ENCODE data around the gene TPBGL. TPM values are rescaled to one million over a fixed set of nuclear protein-coding genes. Genes with fewer than 3 reads are reported as not detected.

TPBGL gene
- total RNA-seq, 2 donors from 2014 or later = 0.07 to 0.14 TPM

- Mint-ChIP-seq H3K36me3 (ENCODE audit: insufficient read depth in 2 of 2) (no peaks in the 10 kb centered on the region), H3K27ac (no peak overlapping the region), H3K4me3 (no peak overlapping the region), H3K9me3 (no peaks in the 10 kb centered on the region), H3K4me1 (ENCODE audit: low read depth) (peaks cover under 1% of the 10 kb centered on the region), H3K27me3 (ENCODE audit: low read depth) (no peaks in the 10 kb centered on the region)
- no peak for DNase-seq
- no peak for ATAC-seq (replicated peaks in 1 of 2)
Observed at GRCh38 chr11:75285776-75286360, 45.3 kb downstream of the TPBGL start.

- Mint-ChIP-seq H3K27ac (no peak overlapping the region), H3K4me3 (no peak overlapping the region), H3K4me1 (ENCODE audit: low read depth) (no peaks in the 10 kb centered on the region), H3K36me3 (ENCODE audit: insufficient read depth in 2 of 2) (no peaks in the 10 kb centered on the region), H3K9me3 (no peaks in the 10 kb centered on the region), H3K27me3 (ENCODE audit: low read depth) (no peaks in the 10 kb centered on the region)
- DNase-seq (no peak), ATAC-seq (replicated peaks in 1 of 2) (no peak)
Observed at GRCh38 chr11:75286826-75287465, 46.4 kb downstream of the TPBGL start.

DNA sequence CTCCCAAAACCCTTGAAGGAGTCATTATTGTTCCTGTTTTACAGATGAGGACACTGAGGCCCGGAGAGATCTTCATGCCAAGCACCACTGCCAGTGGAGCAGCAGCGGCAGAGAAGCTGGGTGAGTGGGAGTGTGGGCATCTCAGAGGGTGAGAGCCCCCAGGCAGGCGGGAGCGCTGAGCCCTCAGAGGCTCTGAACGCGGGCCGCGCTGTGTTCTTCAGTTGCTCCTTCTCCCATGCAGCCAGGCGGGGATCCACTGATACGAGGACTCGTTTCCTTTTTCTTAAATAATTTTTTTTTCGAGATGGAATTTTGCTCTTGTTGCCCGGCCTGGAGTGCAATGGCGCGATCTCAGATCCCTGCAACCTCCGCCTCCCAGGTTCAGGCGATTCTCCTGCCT is 47.0 kb downstream of the TPBGL start:
- no peaks in the 10 kb centered on the region for H3K9me3 Mint-ChIP-seq
- no peak overlapping the region for H3K27ac Mint-ChIP-seq
- no peak overlapping the region for H3K4me3 Mint-ChIP-seq
- DNase-seq (no peak), ATAC-seq (replicated peaks in 1 of 2) (no peak)
- H3K4me1 Mint-ChIP-seq (ENCODE audit: low read depth) = no peaks in the 10 kb centered on the region
- H3K36me3 Mint-ChIP-seq (ENCODE audit: insufficient read depth in 2 of 2) = no peaks in the 10 kb centered on the region
- no peaks in the 10 kb centered on the region for H3K27me3 Mint-ChIP-seq (ENCODE audit: low read depth)

- no peak for ATAC-seq (replicated peaks in 1 of 2)
Observed at GRCh38 chr11:75289511-75289760, 48.9 kb downstream of the TPBGL start.

DNA sequence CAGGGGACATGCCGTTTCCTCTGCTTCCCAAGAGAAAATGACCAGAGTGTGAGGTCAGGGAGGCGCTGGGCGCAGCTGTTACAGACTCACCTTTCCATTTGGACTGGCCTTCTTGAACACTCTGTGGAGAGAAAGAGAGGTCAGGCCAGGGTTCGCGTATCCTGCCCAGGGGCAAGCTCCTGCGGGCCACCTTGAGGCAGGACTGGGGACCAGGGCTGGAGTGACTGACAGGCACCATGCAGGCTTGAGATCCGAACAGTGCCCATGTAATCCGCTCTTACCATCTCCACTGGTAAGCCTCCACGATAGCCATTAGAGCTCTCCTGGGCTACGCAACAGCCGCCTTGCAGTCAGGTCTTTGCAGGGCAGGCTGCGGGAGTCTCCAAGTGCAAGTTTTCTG is 49.3 kb downstream of the TPBGL start:
- Mint-ChIP-seq H3K27ac (no peak overlapping the region), H3K9me3 (no peaks in the 10 kb centered on the region), H3K27me3 (ENCODE audit: low read depth) (no peaks in the 10 kb centered on the region), H3K36me3 (ENCODE audit: insufficient read depth in 2 of 2) (no peaks in the 10 kb centered on the region), H3K4me1 (ENCODE audit: low read depth) (no peaks in the 10 kb centered on the region), H3K4me3 (no peak overlapping the region)
- ATAC-seq (replicated peaks in 1 of 2) (no peak), DNase-seq (no peak)

More at GRCh38 chr11:75289511-75289760, 48.9 kb downstream of the TPBGL start:
- Mint-ChIP-seq H3K4me1 (ENCODE audit: low read depth) (no peaks in the 10 kb centered on the region), H3K4me3 (no peak overlapping the region), H3K27ac (no peak overlapping the region), H3K9me3 (no peaks in the 10 kb centered on the region), H3K36me3 (ENCODE audit: insufficient read depth in 2 of 2) (no peaks in the 10 kb centered on the region), H3K27me3 (ENCODE audit: low read depth) (no peaks in the 10 kb centered on the region)
- no peak for DNase-seq

DNA sequence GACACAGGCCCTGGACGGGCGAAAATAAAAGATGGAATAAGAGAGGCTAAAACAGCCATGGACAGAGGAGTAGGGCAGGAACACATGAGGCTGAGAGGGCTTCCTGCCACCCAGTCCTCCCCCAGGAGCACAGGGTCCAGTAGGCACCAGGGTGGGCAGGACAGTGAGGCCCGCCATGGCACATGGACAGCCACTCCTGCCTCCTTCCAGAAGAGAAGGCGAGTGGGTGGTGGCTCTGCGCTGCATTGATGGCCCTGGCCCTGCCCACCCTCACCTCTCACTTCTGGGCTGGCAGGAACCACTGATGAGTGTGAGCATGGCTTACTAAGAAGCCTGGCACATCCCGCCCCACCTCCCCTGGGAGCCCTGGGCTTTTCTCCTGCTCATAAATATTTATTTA is 51.2 kb downstream of the TPBGL start:
- Mint-ChIP-seq H3K4me3 (no peak overlapping the region), H3K4me1 (ENCODE audit: low read depth) (no peaks in the 10 kb centered on the region), H3K27me3 (ENCODE audit: low read depth) (no peaks in the 10 kb centered on the region), H3K9me3 (no peaks in the 10 kb centered on the region), H3K27ac (no peak overlapping the region), H3K36me3 (ENCODE audit: insufficient read depth in 2 of 2) (peaks cover 0 to 2% of the 10 kb centered on the region in 2 donors)
- no peak for DNase-seq
- ATAC-seq (replicated peaks in 1 of 2) = no peak

- Mint-ChIP-seq H3K9me3 (no peaks in the 10 kb centered on the region), H3K4me3 (no peak overlapping the region), H3K36me3 (ENCODE audit: insufficient read depth in 2 of 2) (peaks cover 0 to 2% of the 10 kb centered on the region in 2 donors), H3K27ac (no peak overlapping the region), H3K27me3 (ENCODE audit: low read depth) (no peaks in the 10 kb centered on the region), H3K4me1 (ENCODE audit: low read depth) (no peaks in the 10 kb centered on the region)
- ATAC-seq (replicated peaks in 1 of 2) (no peak), DNase-seq (no peak)
Observed at GRCh38 chr11:75292943-75293342, 52.4 kb downstream of the TPBGL start.

Other genes starting within 250 kb of the TPBGL start
- gene OR2AT4, start 143.9 kb upstream of the TPBGL start, total RNA-seq = not detected
- gene SLCO2B1, start 89.7 kb upstream of the TPBGL start, total RNA-seq = not detected
- 10 to 100 TPM; 16.7 to 18.3 TPM for gene ARRB1, start 110.9 kb downstream of the TPBGL start, total RNA-seq
- 1,000 to 10,000 TPM; 5,116 to 5,192 TPM for gene RPS3, start 158.7 kb downstream of the TPBGL start, total RNA-seq
- gene KLHL35, start 192.4 kb downstream of the TPBGL start, total RNA-seq = 1 to 10 TPM in 1 of 2 donors, under 1 TPM in 1; 0.93 to 1.2 TPM